ENCODE results near the gene CCDC134. TPM values are rescaled to one million over a fixed set of nuclear protein-coding genes. Genes with fewer than 3 reads are reported as not detected.

The CCDC134 gene
- total RNA-seq, 6 donors from 2014 or later, result 5.5 to 12.6 (median 8.8) TPM

- ATAC-seq (ENCODE audit: low FRiP score in 2 of 2) (no peak), DNase-seq (no peak)
- no peaks in the 10 kb centered on the region for H3K27me3 ChIP-seq
- 68 to 76% methylated on average over 8 to 11 of the region's 11 CpGs for WGBS, 2 donors
- peak overlapping the region in 2 of 4 donors; percentile 11 to 56 for H3K27ac ChIP-seq
- H3K9me3 ChIP-seq, result no peaks in the 10 kb centered on the region
- no peaks in the 10 kb centered on the region for H3K36me3 ChIP-seq
- H3K4me3 ChIP-seq, result no peak overlapping the region
- H3K4me1 ChIP-seq, result peaks cover 12 to 26% (median 20%) of the 10 kb centered on the region in 4 donors
- no peak for TF ChIP-seq EP300 (IDR thresholded peaks at IDR 0.05)
- TF ChIP-seq CTCF (IDR thresholded peaks at IDR 0.05), result no peak
- TF ChIP-seq POLR2AphosphoS5 (IDR thresholded peaks at IDR 0.05), result no peak
- TF ChIP-seq POLR2A (IDR thresholded peaks at IDR 0.05), result no peak
Measured at GRCh38 chr22:41826430-41827383, 26.2 kb downstream of the CCDC134 start.

- 86 to 87% methylated on average over 5 to 6 of the region's 6 CpGs for WGBS, 2 donors
- no peak overlapping the region for H3K27ac ChIP-seq
- ATAC-seq (ENCODE audit: low FRiP score in 2 of 2), result no peak
Measured at GRCh38 chr22:41827671-41828070, 27.2 kb downstream of the CCDC134 start.

GRCh38 chr22:41828516-41828915 is 28.0 kb downstream of the CCDC134 start:
- H3K27ac ChIP-seq, result no peak overlapping the region

More at GRCh38 chr22:41827671-41828070, 27.2 kb downstream of the CCDC134 start:
- H3K36me3 ChIP-seq, result no peaks in the 10 kb centered on the region
- TF ChIP-seq EP300 (IDR thresholded peaks at IDR 0.05), result no peak
- no peak for TF ChIP-seq POLR2A (IDR thresholded peaks at IDR 0.05)
- no peak for TF ChIP-seq POLR2AphosphoS5 (IDR thresholded peaks at IDR 0.05)
- no peak for TF ChIP-seq CTCF (IDR thresholded peaks at IDR 0.05)
- no peak for DNase-seq
- no peaks in the 10 kb centered on the region for H3K9me3 ChIP-seq
- peaks cover 12 to 29% (median 25%) of the 10 kb centered on the region in 4 donors for H3K4me1 ChIP-seq
- H3K27me3 ChIP-seq, result no peaks in the 10 kb centered on the region
- no peak overlapping the region for H3K4me3 ChIP-seq

GRCh38 chr22:41830174-41830573 is 29.7 kb downstream of the CCDC134 start:
- H3K4me1 ChIP-seq, result peaks cover 22 to 42% (median 27%) of the 10 kb centered on the region in 4 donors
- no peaks in the 10 kb centered on the region for H3K9me3 ChIP-seq
- ATAC-seq (ENCODE audit: low FRiP score in 2 of 2) (no peak), DNase-seq (no peak)
- WGBS, 2 donors, result 93 to 100% methylated on average over 2 to 3 of the region's 3 CpGs
- no peaks in the 10 kb centered on the region for H3K27me3 ChIP-seq
- no peak overlapping the region for H3K4me3 ChIP-seq
- TF ChIP-seq POLR2A (IDR thresholded peaks at IDR 0.05) (no peak), CTCF (IDR thresholded peaks at IDR 0.05) (no peak), POLR2AphosphoS5 (IDR thresholded peaks at IDR 0.05) (no peak), EP300 (IDR thresholded peaks at IDR 0.05) (no peak)
- H3K36me3 ChIP-seq, result no peaks in the 10 kb centered on the region
- no peak overlapping the region for H3K27ac ChIP-seq

More at GRCh38 chr22:41828516-41828915, 28.0 kb downstream of the CCDC134 start:
- TF ChIP-seq EP300 (IDR thresholded peaks at IDR 0.05), result no peak
- no peak for TF ChIP-seq POLR2A (IDR thresholded peaks at IDR 0.05)
- TF ChIP-seq CTCF (IDR thresholded peaks at IDR 0.05), result no peak
- no peak for TF ChIP-seq POLR2AphosphoS5 (IDR thresholded peaks at IDR 0.05)
- Histone ChIP-seq H3K4me3 (no peak overlapping the region), H3K4me1 (peaks cover 12 to 29% (median 25%) of the 10 kb centered on the region in 4 donors), H3K27me3 (no peaks in the 10 kb centered on the region), H3K9me3 (no peaks in the 10 kb centered on the region), H3K36me3 (no peaks in the 10 kb centered on the region)
- ATAC-seq (ENCODE audit: low FRiP score in 2 of 2), result no peak
- no peak for DNase-seq
- 88 to 95% methylated on average over 4 of the region's 4 CpGs for WGBS, 2 donors
